D721Med (cell line): ENCODE results near the gene RPGR.

Source experiments
- DNase-seq: peaks from one replicate; pipeline ENCODE4 v3.0.0; 2011; ENCODE audit warnings: low spot score; ENCODE audit not compliant: insufficient read length
- FAIRE-seq: peaks from 2 replicates; lab custom pipeline; 2011; peaks lifted over from hg19 to GRCh38; lab: Jason Lieb, UNC
- TF ChIP-seq, protein P1 (sequence below): IDR thresholded peaks from 2 replicates; pipeline ENCODE4 v1.5.1; 2012; ENCODE audit warnings: mild to moderate bottlenecking, control low read depth; ENCODE audit not compliant: insufficient read depth; ENCODE audit errors: missing control alignments

The RPGR gene

DNA sequence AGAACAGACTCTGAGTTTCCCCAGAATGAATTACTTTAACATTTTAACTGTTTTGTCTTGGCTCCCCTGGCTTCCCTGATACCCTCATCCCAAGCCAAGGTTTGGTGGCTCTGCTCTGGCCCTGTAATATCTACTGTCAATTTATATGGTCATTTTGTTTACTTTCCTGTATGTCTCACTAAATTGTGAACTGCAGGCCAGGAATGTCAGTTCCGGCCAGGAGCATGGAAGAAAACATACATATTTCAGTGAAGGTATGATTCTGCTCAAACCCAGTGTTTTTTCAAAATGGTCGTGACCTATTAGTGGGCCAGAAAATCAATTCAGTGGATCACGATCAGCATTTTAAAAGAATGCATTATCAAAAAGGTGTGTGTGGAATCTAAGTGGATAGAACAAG, 1.2 kb downstream of the RPGR start:
- DNase-seq (no peak), FAIRE-seq (no peak)

DNA sequence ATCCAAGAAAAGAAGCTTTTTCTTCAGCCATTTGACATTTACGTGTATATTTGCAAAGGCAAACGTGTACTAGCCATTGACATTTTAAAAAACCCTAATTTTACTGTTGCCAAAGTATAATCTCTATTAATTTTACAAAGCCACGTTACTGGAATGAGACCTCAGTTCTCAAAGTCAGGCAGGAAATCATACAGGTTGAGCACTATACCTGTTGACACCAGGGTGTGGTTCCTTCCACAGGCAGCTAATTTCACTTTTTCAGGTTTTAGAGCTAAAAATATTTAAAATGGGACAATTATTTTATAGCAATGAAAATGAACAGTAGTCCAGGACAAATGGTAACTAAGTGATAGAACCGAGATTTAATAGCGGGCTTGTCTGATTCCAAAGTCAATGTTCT, 6.5 kb downstream of the RPGR start:
- FAIRE-seq = no peak
- no peak for DNase-seq
- TF ChIP-seq, protein P1, sequence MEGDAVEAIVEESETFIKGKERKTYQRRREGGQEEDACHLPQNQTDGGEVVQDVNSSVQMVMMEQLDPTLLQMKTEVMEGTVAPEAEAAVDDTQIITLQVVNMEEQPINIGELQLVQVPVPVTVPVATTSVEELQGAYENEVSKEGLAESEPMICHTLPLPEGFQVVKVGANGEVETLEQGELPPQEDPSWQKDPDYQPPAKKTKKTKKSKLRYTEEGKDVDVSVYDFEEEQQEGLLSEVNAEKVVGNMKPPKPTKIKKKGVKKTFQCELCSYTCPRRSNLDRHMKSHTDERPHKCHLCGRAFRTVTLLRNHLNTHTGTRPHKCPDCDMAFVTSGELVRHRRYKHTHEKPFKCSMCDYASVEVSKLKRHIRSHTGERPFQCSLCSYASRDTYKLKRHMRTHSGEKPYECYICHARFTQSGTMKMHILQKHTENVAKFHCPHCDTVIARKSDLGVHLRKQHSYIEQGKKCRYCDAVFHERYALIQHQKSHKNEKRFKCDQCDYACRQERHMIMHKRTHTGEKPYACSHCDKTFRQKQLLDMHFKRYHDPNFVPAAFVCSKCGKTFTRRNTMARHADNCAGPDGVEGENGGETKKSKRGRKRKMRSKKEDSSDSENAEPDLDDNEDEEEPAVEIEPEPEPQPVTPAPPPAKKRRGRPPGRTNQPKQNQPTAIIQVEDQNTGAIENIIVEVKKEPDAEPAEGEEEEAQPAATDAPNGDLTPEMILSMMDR = no peak

More for the DNA sequence above, 1.2 kb downstream of the RPGR start:
- TF ChIP-seq, protein P1 = no peak

DNA sequence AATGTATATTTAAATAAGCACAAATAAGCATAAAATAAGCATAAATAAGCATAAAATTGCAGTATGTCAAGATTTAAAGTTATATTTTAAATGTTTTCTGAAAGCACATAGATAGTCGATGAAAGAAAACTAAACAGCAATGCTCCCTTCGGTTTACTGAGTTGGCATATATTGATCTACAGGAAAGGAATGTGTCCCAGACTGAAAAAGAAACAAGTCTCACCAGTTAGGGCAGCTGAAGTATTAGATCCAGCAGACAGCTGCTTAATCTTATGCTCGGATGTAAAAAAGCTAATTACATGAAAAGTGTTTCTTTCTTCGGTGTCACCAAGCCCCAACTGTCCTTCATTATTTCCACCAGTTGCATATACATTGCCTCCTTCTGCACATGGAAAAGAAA, 8.7 kb downstream of the RPGR start:
- no peak for FAIRE-seq
- TF ChIP-seq, protein P1 = no peak
- no peak for DNase-seq

DNA sequence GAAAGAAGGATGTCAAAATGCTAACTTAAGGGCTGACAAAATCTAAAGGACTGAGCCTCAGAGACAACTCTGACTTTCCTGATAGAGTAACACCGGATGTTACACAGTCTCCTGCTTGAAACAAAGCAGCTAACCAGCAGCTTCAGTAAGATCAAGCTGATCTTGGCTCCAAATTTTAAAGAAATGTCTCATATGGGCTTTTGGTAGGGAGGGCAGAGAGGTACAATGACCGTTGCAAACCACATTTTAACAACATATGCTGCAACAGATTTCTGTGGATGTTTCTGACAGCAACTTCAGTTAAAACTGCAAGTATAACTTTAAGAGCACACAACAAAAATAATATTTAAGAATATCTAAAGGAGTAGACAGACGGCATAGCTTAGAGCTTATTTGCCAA, 9.1 kb downstream of the RPGR start:
- no peak for FAIRE-seq

DNA sequence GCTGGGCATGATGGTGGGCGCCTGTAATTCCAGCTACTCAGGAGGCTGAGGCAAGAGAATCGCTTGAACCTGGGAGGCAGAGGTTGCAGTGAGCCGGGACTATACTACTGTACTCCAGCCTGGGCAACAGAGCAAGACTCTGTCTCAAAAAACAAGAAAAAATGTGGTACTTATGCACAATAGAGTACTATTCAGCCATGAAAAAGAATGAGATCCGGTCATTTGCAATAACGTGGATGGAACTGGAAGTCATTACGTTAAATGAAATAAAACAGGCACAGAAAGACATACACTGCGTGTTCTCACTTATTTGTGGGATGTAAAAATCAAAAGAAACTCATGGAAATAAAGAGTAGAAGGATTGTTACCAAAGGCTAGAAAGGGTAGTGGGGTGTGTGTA, 12.1 kb downstream of the RPGR start:
- TF ChIP-seq, protein P1 = no peak
- DNase-seq (no peak), FAIRE-seq (no peak)

More for the DNA sequence above, 9.1 kb downstream of the RPGR start:
- TF ChIP-seq, protein P1 = no peak
- no peak for DNase-seq

DNA sequence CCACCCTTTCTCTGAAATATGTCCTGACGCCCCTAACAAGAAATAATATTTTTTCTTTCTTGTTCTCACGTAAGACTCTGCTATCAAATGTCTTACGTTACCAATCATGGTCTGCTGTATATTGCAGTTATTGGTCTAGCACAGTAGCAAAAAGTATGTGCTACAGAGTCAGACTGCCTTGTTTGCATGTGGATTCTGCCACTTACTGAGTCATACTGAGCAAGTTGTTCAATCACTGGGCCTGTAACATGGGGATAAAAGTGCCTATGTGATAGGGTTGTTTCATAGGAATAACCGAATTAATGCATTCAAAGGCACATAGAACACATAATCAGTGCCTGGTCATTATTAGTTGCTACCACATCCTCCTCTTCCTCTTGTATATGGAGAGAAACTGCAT, 14.1 kb downstream of the RPGR start:
- DNase-seq (no peak), FAIRE-seq (no peak)
- TF ChIP-seq, protein P1 = no peak

DNA sequence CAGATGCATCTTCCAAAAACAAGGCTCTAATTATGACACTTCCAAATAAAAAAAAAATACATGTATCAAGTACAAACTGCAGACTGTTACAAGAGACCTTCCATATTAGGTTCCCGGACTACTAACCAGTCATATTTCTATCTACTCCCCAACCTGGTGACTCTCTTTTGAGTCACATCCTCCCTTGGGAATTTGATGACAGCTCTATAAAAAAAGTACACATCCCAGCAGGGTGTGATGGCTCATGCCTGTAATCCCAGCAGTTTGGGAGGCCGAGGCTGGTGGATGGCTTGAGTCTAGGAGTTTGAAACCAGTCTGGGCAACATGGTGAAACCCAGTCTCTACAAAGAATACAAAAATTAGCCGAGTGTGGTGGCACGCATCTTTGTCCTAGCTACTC, 14.9 kb downstream of the RPGR start:
- FAIRE-seq = no peak
- no peak for DNase-seq
- TF ChIP-seq, protein P1 = no peak
